ENCODE results near the gene AP3B1.

The AP3B1 gene

GRCh38 chr5:77996943-77997342, 297.6 kb downstream of the AP3B1 start:
- Histone ChIP-seq H3K9me3 (ENCODE audit: insufficient read depth, low read length) (no peaks in the 10 kb centered on the region), H4K20me1 (ENCODE audit: low read depth, low read length) (no peaks in the 10 kb centered on the region), H3F3A (ENCODE audit: insufficient read depth) (no peaks in the 10 kb centered on the region), H3K9me2 (replicated peaks; ENCODE audit: insufficient read depth, low read length) (no peaks in the 10 kb centered on the region), H3K9ac (ENCODE audit: low read length) (no peak overlapping the region), H3K27me3 (ENCODE audit: low read length) (no peaks in the 10 kb centered on the region), H2AFZ (ENCODE audit: low read depth, low read length, severe bottlenecking) (no peak overlapping the region), H3K36me3 (ENCODE audit: low read length) (no peaks in the 10 kb centered on the region), H3K4me3 (ENCODE audit: insufficient read depth, low read length, poor library complexity, severe bottlenecking) (no peak overlapping the region), H3K79me2 (ENCODE audit: insufficient read depth, low read length) (no peaks in the 10 kb centered on the region), H3K27ac (ENCODE audit: low read depth, low read length) (no peak overlapping the region), H3K4me2 (ENCODE audit: low read depth, low read length, poor library complexity, severe bottlenecking) (no peak overlapping the region)
- TF ChIP-seq EZH2phosphoT487 (conservative IDR thresholded peaks at IDR 0.05; ENCODE audit: low read length), result no peak
- no peak for TF ChIP-seq CTCF (IDR thresholded peaks at IDR 0.05; ENCODE audit: insufficient read depth, low read length, poor library complexity, severe bottlenecking)

- H3F3A ChIP-seq (ENCODE audit: insufficient read depth), result no peaks in the 10 kb centered on the region
- TF ChIP-seq CTCF (IDR thresholded peaks at IDR 0.05; ENCODE audit: insufficient read depth, low read length, poor library complexity, severe bottlenecking), result no peak
- no peak for TF ChIP-seq EZH2phosphoT487 (conservative IDR thresholded peaks at IDR 0.05; ENCODE audit: low read length)
- H3K27ac ChIP-seq (ENCODE audit: low read depth, low read length), result no peak overlapping the region
- H3K9ac ChIP-seq (ENCODE audit: low read length), result no peak overlapping the region
- no peaks in the 10 kb centered on the region for H3K9me3 ChIP-seq (ENCODE audit: insufficient read depth, low read length)
- no peak overlapping the region for H3K4me2 ChIP-seq (ENCODE audit: low read depth, low read length, poor library complexity, severe bottlenecking)
- H2AFZ ChIP-seq (ENCODE audit: low read depth, low read length, severe bottlenecking), result no peak overlapping the region
- H3K9me2 ChIP-seq (replicated peaks; ENCODE audit: insufficient read depth, low read length), result no peaks in the 10 kb centered on the region
- H3K4me3 ChIP-seq (ENCODE audit: insufficient read depth, low read length, poor library complexity, severe bottlenecking), result no peak overlapping the region
- no peaks in the 10 kb centered on the region for H3K79me2 ChIP-seq (ENCODE audit: insufficient read depth, low read length)
- no peaks in the 10 kb centered on the region for H3K36me3 ChIP-seq (ENCODE audit: low read length)
- no peaks in the 10 kb centered on the region for H3K27me3 ChIP-seq (ENCODE audit: low read length)
- no peaks in the 10 kb centered on the region for H4K20me1 ChIP-seq (ENCODE audit: low read depth, low read length)
Measured at GRCh38 chr5:77995793-77996409, 298.6 kb downstream of the AP3B1 start.

GRCh38 chr5:77994943-77995342, 299.6 kb downstream of the AP3B1 start:
- Histone ChIP-seq H3K9me3 (ENCODE audit: insufficient read depth, low read length) (no peaks in the 10 kb centered on the region), H3K4me3 (ENCODE audit: insufficient read depth, low read length, poor library complexity, severe bottlenecking) (no peak overlapping the region), H3K9me2 (replicated peaks; ENCODE audit: insufficient read depth, low read length) (no peaks in the 10 kb centered on the region), H3K27me3 (ENCODE audit: low read length) (no peaks in the 10 kb centered on the region), H3F3A (ENCODE audit: insufficient read depth) (no peaks in the 10 kb centered on the region), H3K4me2 (ENCODE audit: low read depth, low read length, poor library complexity, severe bottlenecking) (no peak overlapping the region), H3K79me2 (ENCODE audit: insufficient read depth, low read length) (no peaks in the 10 kb centered on the region), H3K9ac (ENCODE audit: low read length) (no peak overlapping the region), H3K27ac (ENCODE audit: low read depth, low read length) (no peak overlapping the region), H4K20me1 (ENCODE audit: low read depth, low read length) (no peaks in the 10 kb centered on the region), H2AFZ (ENCODE audit: low read depth, low read length, severe bottlenecking) (no peak overlapping the region), H3K36me3 (ENCODE audit: low read length) (no peaks in the 10 kb centered on the region)
- TF ChIP-seq CTCF (IDR thresholded peaks at IDR 0.05; ENCODE audit: insufficient read depth, low read length, poor library complexity, severe bottlenecking) (no peak), EZH2phosphoT487 (conservative IDR thresholded peaks at IDR 0.05; ENCODE audit: low read length) (no peak)

Measured in SU-DHL-6 (cell line).